Activated T-cell treated with anti-CD3 and anti-CD28 coated beads for 4 hours (primary cell): Measurements from ENCODE around the gene SIM2.

Experiments
- DNase-seq: peaks from one replicate; pipeline ENCODE4 v3.0.0-alpha.2; 2020

SIM2 gene

DNA sequence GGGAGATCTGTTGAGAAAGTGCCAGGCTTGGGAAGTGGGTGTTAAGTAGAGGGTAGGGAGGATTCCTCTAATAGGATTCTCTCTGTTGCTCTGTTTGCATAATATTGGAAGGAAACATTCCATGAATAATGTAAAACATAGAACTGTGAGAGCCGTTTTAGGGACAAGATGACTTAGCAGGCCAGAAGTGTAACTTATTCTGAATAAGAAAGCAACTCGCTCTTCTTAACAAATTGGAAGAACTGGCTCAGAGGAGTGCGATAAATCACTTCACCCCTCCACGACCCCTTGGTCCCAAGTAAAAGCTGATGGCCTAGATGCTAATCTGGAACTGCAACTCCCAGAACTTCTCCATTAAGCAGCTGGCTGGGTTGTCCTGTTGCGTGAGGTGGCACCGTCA lies 19.1 kb downstream of the SIM2 start:
- no peak for DNase-seq

- no peak for DNase-seq
Observed at GRCh38 chr21:36718951-36719501, 20.1 kb downstream of the SIM2 start.

- no peak for DNase-seq
Observed at GRCh38 chr21:36719614-36720013, 20.7 kb downstream of the SIM2 start.

DNA sequence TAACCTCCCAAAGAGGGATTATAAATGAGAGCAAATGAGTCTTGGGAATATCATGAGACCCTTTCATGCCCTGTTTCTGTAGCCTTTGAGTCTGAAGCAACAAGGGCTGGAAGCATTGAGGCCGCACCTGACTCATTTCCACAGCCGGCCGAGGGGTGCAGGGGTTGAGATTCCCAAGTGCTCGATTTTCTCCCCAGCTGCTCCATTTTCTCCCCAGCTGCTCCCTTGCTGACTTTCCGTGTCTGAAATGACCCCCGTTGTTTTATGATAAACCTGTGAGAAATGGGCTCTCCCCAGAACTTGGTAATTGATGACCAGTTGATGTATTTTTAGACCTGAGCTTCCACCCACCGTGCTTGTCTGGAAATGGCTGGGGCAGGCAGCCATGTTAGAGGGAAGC lies 22.9 kb downstream of the SIM2 start:
- no peak for DNase-seq

GRCh38 chr21:36722370-36723368 lies 23.8 kb downstream of the SIM2 start:
- no peak for DNase-seq

- DNase-seq = no peak
Observed at GRCh38 chr21:36723371-36723881, 24.5 kb downstream of the SIM2 start.

GRCh38 chr21:36724660-36725059 lies 25.7 kb downstream of the SIM2 start:
- DNase-seq = no peak

GRCh38 chr21:36725793-36726386 lies 27.0 kb downstream of the SIM2 start:
- DNase-seq = no peak

- DNase-seq = no peak
Observed at GRCh38 chr21:36727866-36728265, 29.0 kb downstream of the SIM2 start.

- DNase-seq = no peak
Observed at GRCh38 chr21:36728371-36729111, 29.6 kb downstream of the SIM2 start.

- DNase-seq = no peak
Observed at GRCh38 chr21:36729310-36729970, 30.5 kb downstream of the SIM2 start.

GRCh38 chr21:36730291-36731281 lies 31.7 kb downstream of the SIM2 start:
- no peak for DNase-seq

GRCh38 chr21:36732217-36732616 lies 33.3 kb downstream of the SIM2 start:
- no peak for DNase-seq

DNA sequence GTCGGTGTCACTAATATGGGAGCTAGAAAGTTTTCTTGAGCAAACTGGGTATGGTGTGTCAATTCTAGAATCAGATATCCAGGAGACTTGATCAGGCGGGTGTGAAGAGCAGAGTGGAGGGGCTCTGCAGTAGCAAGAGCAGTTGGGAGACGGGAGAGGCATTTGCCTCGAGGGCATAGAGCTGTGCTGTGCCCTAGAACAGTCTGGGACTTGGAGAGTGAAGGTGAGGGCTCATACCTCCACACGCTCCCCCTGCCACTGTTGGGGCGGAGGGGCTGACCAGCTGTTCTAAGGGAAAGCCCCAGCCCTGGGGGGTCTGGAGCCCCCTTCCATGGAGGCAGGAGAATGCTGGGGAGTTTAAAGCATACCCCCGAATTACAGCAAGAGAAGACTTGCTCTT lies 33.8 kb downstream of the SIM2 start:
- DNase-seq = no peak

GRCh38 chr21:36733857-36734256 lies 34.9 kb downstream of the SIM2 start:
- DNase-seq = no peak

GRCh38 chr21:36734367-36735200 lies 35.7 kb downstream of the SIM2 start:
- no peak for DNase-seq

DNA sequence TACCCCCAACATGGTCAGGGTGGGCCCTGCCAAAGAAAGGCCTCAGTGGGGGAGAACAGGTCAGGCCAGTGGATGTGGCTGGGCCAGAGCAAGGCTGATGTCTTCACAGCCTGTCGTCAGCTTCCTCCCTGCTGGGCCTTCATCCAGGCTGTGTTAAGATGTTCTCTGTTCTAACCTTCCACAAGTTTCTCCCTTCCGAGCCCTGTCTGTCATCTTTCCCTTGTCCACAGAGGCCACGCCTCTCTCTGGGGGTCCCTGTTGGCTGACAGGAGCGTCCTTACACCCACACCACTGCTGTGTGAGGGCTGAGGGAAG lies 36.2 kb downstream of the SIM2 start:
- DNase-seq = no peak

- no peak for DNase-seq
Observed at GRCh38 chr21:36735724-36736320, 36.9 kb downstream of the SIM2 start.

GRCh38 chr21:36738489-36739126 lies 39.7 kb downstream of the SIM2 start:
- no peak for DNase-seq
